ENCODE measurements around the gene LRFN2.

LRFN2 gene

DNA sequence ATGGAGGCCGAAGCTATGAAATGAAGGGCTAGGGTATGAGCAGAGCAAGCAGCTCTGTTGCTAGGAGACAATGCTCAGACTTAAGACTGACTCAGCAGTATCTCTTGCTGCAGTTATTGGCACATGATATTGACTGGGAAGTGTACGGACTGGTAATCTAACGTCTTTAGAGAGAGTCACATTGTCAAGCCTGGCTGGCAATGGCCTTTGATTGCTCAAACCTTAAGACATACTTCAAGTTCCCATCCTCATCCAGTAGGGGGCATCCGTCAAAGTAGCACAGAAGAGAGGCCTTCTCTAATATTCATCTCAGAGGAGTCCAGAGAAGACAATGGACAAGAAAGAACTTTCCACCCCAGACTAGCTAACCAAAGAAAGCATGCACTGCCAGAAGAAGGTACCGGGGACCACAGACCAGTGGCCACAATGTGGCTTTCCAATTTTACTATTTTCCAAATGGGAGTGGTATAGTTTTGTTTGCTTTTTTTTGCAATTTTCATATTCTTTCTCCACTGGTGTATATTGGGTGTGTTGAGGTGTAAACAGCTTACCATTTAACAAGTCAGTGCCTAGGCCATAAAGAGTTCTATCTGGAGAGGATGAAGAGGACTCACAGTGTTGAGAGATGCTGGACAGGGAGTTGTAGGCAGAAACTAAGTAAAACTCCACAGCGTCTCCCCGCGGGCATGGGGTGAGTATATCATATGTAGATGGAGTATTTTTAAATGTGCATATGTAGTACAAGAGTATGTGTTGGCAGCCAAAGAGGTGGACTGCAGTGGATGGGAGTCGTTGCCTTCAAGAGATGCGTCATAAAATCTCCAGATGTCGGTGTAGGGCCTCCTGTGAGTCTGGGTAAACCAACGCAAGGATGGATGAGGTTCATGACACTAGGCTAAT is 36.7 kb downstream of the LRFN2 start:
- no peak overlapping the region for H3K9ac ChIP-seq (ENCODE audit: low read length in 2 of 2)
- no peaks in the 10 kb centered on the region for H3K9me3 ChIP-seq (ENCODE audit: control insufficient read depth in 2 of 2, low read length in 2 of 2)
- no peak overlapping the region for H3K27ac ChIP-seq (ENCODE audit: low read length)
- no peaks in the 10 kb centered on the region for H3K36me3 ChIP-seq (ENCODE audit: control insufficient read depth in 2 of 2, insufficient read depth in 2 of 2, low read length in 2 of 2)
- H3K4me3 ChIP-seq (ENCODE audit: low read length in 2 of 2), result no peak overlapping the region
- no peaks in the 10 kb centered on the region for H3K4me1 ChIP-seq (ENCODE audit: control insufficient read depth, insufficient read depth, low read length)
- no peaks in the 10 kb centered on the region for H3K27me3 ChIP-seq (ENCODE audit: control insufficient read depth in 1 of 2, insufficient read depth in 2 of 2, low read length in 2 of 2)

DNA sequence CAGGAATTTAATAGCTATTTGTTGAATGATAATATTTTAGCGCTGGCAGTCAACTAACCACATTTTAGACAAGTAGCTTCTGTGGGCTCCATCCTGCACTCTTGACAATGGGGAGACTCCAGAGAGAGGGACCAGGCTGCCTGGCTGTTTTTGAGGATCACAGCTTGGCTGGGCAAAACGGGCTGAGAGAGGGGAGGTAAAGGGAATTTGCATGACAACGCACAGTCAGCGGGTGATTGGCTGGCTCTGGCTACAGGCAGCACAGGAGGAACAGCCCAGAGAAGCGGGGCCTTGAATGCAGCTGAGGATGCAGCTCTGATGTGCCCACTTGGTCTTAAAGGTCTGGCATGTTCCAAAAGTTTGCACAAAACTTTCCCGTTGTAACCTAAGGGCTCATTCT is 41.2 kb downstream of the LRFN2 start:
- Histone ChIP-seq H3K9me3 (ENCODE audit: control insufficient read depth in 2 of 2, low read length in 2 of 2) (no peaks in the 10 kb centered on the region), H3K4me1 (ENCODE audit: control insufficient read depth, insufficient read depth, low read length) (no peaks in the 10 kb centered on the region), H3K27ac (ENCODE audit: low read length) (no peak overlapping the region), H3K36me3 (ENCODE audit: control insufficient read depth in 2 of 2, insufficient read depth in 2 of 2, low read length in 2 of 2) (no peaks in the 10 kb centered on the region), H3K4me3 (ENCODE audit: low read length in 2 of 2) (no peak overlapping the region), H3K9ac (ENCODE audit: low read length in 2 of 2) (no peak overlapping the region), H3K27me3 (ENCODE audit: control insufficient read depth in 1 of 2, insufficient read depth in 2 of 2, low read length in 2 of 2) (no peaks in the 10 kb centered on the region)

DNA sequence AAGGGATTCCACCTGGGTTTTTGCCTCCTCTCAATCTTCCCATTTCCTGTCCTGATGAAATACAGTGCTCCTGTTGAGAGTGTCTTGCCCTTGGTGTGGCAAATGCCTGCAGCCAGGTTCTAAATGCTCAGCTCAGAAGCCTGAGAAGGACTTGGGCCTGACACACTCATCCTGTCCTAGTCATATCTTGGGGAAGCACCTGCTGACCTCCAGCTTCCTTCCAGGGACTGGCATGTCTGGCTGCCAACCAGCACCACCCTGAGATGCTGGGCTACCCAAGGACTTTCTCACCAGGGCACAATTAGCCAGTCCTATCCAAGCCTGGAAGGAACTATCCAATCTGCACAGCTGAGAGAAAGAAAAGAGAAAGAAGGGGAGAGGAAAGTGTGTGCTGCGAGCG is 43.4 kb downstream of the LRFN2 start:
- H3K4me1 ChIP-seq (ENCODE audit: control insufficient read depth, insufficient read depth, low read length), result no peaks in the 10 kb centered on the region
- no peak overlapping the region for H3K4me3 ChIP-seq (ENCODE audit: low read length in 2 of 2)
- H3K9ac ChIP-seq (ENCODE audit: low read length in 2 of 2), result no peak overlapping the region
- H3K27me3 ChIP-seq (ENCODE audit: control insufficient read depth in 1 of 2, insufficient read depth in 2 of 2, low read length in 2 of 2), result no peaks in the 10 kb centered on the region
- H3K27ac ChIP-seq (ENCODE audit: low read length), result no peak overlapping the region
- no peaks in the 10 kb centered on the region for H3K36me3 ChIP-seq (ENCODE audit: control insufficient read depth in 2 of 2, insufficient read depth in 2 of 2, low read length in 2 of 2)
- no peaks in the 10 kb centered on the region for H3K9me3 ChIP-seq (ENCODE audit: control insufficient read depth in 2 of 2, low read length in 2 of 2)

DNA sequence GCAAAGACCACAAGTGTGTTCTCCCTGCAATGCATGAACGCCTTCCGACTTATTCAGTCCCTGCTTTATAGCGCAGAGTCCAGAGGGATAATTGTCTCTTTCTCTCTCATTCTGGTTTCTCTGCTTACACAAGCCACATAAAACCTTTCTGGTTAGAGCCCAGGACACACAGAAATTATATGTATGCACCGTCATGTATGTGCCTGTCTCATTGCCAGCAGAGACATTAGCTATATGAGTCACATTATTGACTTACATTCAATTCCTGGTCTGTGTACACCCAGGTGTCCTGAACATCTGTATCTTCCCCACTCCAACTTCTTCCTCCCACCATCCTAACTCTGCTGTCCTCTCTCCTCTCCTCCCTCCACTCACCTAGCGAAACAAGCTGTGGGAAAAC is 44.0 kb downstream of the LRFN2 start:
- no peak overlapping the region for H3K27ac ChIP-seq (ENCODE audit: low read length)
- H3K9me3 ChIP-seq (ENCODE audit: control insufficient read depth in 2 of 2, low read length in 2 of 2), result no peaks in the 10 kb centered on the region
- no peaks in the 10 kb centered on the region for H3K4me1 ChIP-seq (ENCODE audit: control insufficient read depth, insufficient read depth, low read length)
- no peak overlapping the region for H3K9ac ChIP-seq (ENCODE audit: low read length in 2 of 2)
- no peak overlapping the region for H3K4me3 ChIP-seq (ENCODE audit: low read length in 2 of 2)
- no peaks in the 10 kb centered on the region for H3K27me3 ChIP-seq (ENCODE audit: control insufficient read depth in 1 of 2, insufficient read depth in 2 of 2, low read length in 2 of 2)
- no peaks in the 10 kb centered on the region for H3K36me3 ChIP-seq (ENCODE audit: control insufficient read depth in 2 of 2, insufficient read depth in 2 of 2, low read length in 2 of 2)

DNA sequence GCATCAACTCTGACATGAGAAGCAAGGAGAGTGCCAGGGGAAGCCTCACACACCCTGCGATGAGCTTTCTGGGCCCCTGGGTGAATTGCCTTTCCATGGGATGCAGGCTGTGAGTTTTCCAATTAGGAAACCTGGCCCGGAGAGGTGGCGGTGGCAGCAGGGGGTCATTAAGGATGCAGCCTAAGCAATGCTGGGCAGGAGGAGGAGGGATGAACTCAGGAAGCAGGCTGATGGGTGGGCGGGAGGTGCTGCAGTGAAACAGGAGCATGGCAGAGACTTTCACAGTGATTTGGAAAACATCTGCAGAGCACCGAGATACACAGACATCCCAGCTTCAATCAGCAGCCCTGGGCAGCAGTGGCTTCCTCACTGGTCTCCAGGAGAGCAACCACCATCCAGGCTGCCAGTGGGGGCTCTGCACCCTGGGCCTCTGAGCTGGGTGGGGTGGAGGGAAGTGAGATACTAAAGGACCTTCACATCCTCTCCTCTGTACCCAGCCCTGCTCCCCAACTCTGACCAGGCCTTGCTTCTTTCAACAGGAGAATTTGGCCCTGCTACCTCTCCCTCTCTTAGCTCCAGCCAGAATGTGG is 44.9 kb downstream of the LRFN2 start:
- Histone ChIP-seq H3K4me3 (ENCODE audit: low read length in 2 of 2) (no peak overlapping the region), H3K27ac (ENCODE audit: low read length) (no peak overlapping the region), H3K9me3 (ENCODE audit: control insufficient read depth in 2 of 2, low read length in 2 of 2) (no peaks in the 10 kb centered on the region), H3K9ac (ENCODE audit: low read length in 2 of 2) (no peak overlapping the region), H3K27me3 (ENCODE audit: control insufficient read depth in 1 of 2, insufficient read depth in 2 of 2, low read length in 2 of 2) (no peaks in the 10 kb centered on the region), H3K4me1 (ENCODE audit: control insufficient read depth, insufficient read depth, low read length) (no peaks in the 10 kb centered on the region), H3K36me3 (ENCODE audit: control insufficient read depth in 2 of 2, insufficient read depth in 2 of 2, low read length in 2 of 2) (no peaks in the 10 kb centered on the region)

DNA sequence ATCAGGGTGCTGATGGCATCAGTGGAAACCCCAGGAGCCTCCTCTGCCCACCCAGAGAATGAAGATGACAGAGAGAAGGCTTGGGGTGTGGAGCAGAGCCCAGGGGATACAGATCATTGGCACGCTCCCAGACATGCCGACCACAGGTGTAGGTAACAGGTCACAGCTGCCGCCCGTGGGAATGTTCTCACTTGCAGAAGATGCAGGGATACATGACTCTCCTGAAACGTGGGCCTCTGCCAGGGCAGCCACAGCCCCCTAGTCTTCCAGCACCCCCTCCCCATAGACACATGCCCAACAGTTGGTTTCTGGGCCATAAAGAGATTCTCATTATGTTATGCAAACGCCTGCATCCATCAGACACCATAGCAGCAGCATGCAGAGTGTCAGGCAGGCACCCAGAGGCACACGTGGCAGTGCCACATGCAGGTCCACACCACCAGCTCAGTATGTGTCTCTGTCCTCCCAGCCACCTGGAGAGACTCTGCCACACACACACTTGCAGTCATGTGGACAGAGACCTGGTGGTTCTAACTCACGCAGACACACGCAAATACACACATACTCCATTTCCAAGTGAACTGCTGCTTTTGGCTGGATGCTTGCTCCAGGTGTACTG is 45.5 kb downstream of the LRFN2 start:
- Histone ChIP-seq H3K9me3 (ENCODE audit: control insufficient read depth in 2 of 2, low read length in 2 of 2) (no peaks in the 10 kb centered on the region), H3K27ac (ENCODE audit: low read length) (no peak overlapping the region), H3K36me3 (ENCODE audit: control insufficient read depth in 2 of 2, insufficient read depth in 2 of 2, low read length in 2 of 2) (no peaks in the 10 kb centered on the region), H3K27me3 (ENCODE audit: control insufficient read depth in 1 of 2, insufficient read depth in 2 of 2, low read length in 2 of 2) (no peaks in the 10 kb centered on the region), H3K4me1 (ENCODE audit: control insufficient read depth, insufficient read depth, low read length) (no peaks in the 10 kb centered on the region), H3K4me3 (ENCODE audit: low read length in 2 of 2) (no peak overlapping the region), H3K9ac (ENCODE audit: low read length in 2 of 2) (no peak overlapping the region)

DNA sequence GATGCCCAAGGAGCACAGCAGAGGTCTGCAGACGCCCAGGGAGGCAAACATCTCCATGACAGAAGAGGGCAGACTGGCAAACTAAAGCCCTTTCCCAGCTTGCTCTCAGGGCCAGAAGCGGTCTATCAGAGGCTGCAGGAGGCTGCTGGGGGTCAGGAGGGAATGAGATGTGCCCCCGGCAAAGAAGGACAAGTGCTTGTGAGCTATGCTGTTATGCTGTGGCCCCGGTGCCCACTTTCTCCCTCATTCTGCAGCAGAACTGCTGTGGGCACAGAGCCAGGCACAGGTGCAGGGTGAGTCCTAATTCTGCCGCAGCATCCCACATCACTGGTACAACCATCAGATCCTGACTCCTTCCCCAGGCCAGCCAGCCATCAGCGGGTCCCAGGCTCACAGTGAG is 46.4 kb downstream of the LRFN2 start:
- H3K4me3 ChIP-seq (ENCODE audit: low read length in 2 of 2), result no peak overlapping the region
- H3K27me3 ChIP-seq (ENCODE audit: control insufficient read depth in 1 of 2, insufficient read depth in 2 of 2, low read length in 2 of 2), result no peaks in the 10 kb centered on the region
- no peak overlapping the region for H3K9ac ChIP-seq (ENCODE audit: low read length in 2 of 2)
- no peak overlapping the region for H3K27ac ChIP-seq (ENCODE audit: low read length)
- no peaks in the 10 kb centered on the region for H3K9me3 ChIP-seq (ENCODE audit: control insufficient read depth in 2 of 2, low read length in 2 of 2)
- no peaks in the 10 kb centered on the region for H3K4me1 ChIP-seq (ENCODE audit: control insufficient read depth, insufficient read depth, low read length)
- H3K36me3 ChIP-seq (ENCODE audit: control insufficient read depth in 2 of 2, insufficient read depth in 2 of 2, low read length in 2 of 2), result no peaks in the 10 kb centered on the region

DNA sequence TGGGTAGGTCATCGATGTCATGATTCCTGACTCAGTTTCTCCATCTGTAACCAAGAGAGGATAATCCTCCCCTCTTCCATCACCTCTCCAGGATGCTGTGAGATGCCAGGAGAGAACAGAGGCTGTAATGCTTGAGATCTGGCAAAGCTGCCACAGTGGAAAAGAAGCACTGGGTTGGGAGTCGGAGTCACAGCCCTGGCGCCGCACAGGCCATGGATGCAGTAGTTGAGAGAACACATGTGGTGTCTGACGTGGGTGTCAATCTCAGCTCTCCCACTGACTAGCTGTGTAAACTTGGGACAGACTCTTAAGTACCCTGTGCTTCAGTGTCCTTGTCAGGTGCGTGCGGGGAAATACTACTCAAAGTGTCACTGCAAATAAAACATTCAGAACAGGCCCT is 47.3 kb downstream of the LRFN2 start:
- Histone ChIP-seq H3K27me3 (ENCODE audit: control insufficient read depth in 1 of 2, insufficient read depth in 2 of 2, low read length in 2 of 2) (peaks cover 0 to 2% of the 10 kb centered on the region in 2 donors), H3K9me3 (ENCODE audit: control insufficient read depth in 2 of 2, low read length in 2 of 2) (no peaks in the 10 kb centered on the region), H3K9ac (ENCODE audit: low read length in 2 of 2) (no peak overlapping the region), H3K27ac (ENCODE audit: low read length) (no peak overlapping the region), H3K4me1 (ENCODE audit: control insufficient read depth, insufficient read depth, low read length) (no peaks in the 10 kb centered on the region), H3K4me3 (ENCODE audit: low read length in 2 of 2) (no peak overlapping the region), H3K36me3 (ENCODE audit: control insufficient read depth in 2 of 2, insufficient read depth in 2 of 2, low read length in 2 of 2) (no peaks in the 10 kb centered on the region)

DNA sequence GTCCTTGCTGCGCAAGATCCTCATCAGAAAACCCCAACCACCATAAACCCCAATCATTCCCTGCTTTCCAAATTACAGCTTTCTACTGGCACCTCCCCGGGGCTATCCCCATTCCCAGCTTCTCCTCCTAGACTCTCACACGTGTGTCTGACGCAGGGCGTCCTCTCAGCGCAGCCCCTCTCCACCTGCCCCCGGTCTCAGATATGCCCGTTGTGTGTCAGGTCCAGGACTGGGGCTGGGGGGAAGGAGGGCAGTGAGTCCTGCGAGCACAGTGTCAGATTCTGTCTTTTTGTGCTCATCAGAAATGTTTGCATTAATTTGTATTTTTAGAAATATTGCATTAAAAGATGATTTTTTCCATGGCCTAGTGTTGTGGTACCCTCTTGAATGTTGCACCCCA is 48.6 kb downstream of the LRFN2 start:
- H3K27me3 ChIP-seq (ENCODE audit: control insufficient read depth in 1 of 2, insufficient read depth in 2 of 2, low read length in 2 of 2), result peaks cover 0 to 5% of the 10 kb centered on the region in 2 donors
- no peaks in the 10 kb centered on the region for H3K36me3 ChIP-seq (ENCODE audit: control insufficient read depth in 2 of 2, insufficient read depth in 2 of 2, low read length in 2 of 2)
- no peak overlapping the region for H3K4me3 ChIP-seq (ENCODE audit: low read length in 2 of 2)

DNA sequence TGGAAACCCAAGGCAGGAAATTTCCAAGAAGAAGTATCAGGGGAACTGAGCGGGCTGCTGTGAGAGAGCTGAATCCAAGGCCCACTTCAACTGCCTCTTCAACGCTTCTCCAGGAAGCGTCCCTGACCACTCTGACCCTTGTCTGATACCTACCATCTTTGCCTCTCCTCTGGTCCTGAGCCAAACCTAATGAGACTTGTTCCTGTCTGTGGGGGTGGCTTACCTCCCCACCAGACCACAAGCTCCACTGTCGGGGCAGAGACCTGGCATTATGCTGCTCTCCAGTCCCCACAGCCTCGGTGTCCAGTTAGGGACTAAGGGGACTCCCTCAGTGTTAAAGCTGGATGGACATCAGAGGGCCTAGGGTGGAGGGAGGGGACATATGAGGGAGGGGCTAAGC is 49.7 kb downstream of the LRFN2 start:
- Histone ChIP-seq H3K9me3 (ENCODE audit: control insufficient read depth in 2 of 2, low read length in 2 of 2) (no peaks in the 10 kb centered on the region), H3K4me3 (ENCODE audit: low read length in 2 of 2) (no peak overlapping the region), H3K9ac (ENCODE audit: low read length in 2 of 2) (no peak overlapping the region), H3K4me1 (ENCODE audit: control insufficient read depth, insufficient read depth, low read length) (no peaks in the 10 kb centered on the region), H3K27me3 (ENCODE audit: control insufficient read depth in 1 of 2, insufficient read depth in 2 of 2, low read length in 2 of 2) (peaks cover 0 to 5% of the 10 kb centered on the region in 2 donors), H3K27ac (ENCODE audit: low read length) (no peak overlapping the region), H3K36me3 (ENCODE audit: control insufficient read depth in 2 of 2, insufficient read depth in 2 of 2, low read length in 2 of 2) (no peaks in the 10 kb centered on the region)

More for the DNA sequence above, 48.6 kb downstream of the LRFN2 start:
- H3K9me3 ChIP-seq (ENCODE audit: control insufficient read depth in 2 of 2, low read length in 2 of 2), result no peaks in the 10 kb centered on the region
- no peak overlapping the region for H3K27ac ChIP-seq (ENCODE audit: low read length)
- no peaks in the 10 kb centered on the region for H3K4me1 ChIP-seq (ENCODE audit: control insufficient read depth, insufficient read depth, low read length)
- no peak overlapping the region for H3K9ac ChIP-seq (ENCODE audit: low read length in 2 of 2)

DNA sequence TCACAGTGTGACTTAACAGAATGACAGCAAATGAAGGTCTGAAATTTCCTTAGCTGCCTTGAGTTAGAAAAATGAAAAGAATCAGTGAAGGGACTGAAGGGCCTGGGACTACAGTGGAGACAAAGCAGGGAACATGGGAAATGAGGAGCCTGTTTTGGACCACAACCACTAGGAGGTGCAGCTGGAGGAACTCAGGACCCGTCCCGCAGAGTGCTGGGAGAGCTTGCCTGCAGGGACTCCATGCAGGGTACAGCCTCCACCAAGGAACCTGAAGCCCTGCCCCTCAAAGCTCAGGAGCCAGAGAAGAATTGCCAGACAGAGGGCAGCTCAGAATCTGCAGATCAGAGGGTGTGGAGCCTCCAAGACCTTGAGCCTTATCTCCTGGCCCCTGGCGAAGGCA is 50.7 kb downstream of the LRFN2 start:
- Histone ChIP-seq H3K4me1 (ENCODE audit: control insufficient read depth, insufficient read depth, low read length) (no peaks in the 10 kb centered on the region), H3K9ac (ENCODE audit: low read length in 2 of 2) (no peak overlapping the region), H3K27me3 (ENCODE audit: control insufficient read depth in 1 of 2, insufficient read depth in 2 of 2, low read length in 2 of 2) (peaks cover 0 to 5% of the 10 kb centered on the region in 2 donors)

More for the DNA sequence above, 50.7 kb downstream of the LRFN2 start:
- Histone ChIP-seq H3K9me3 (ENCODE audit: control insufficient read depth in 2 of 2, low read length in 2 of 2) (no peaks in the 10 kb centered on the region), H3K27ac (ENCODE audit: low read length) (no peak overlapping the region), H3K4me3 (ENCODE audit: low read length in 2 of 2) (no peak overlapping the region), H3K36me3 (ENCODE audit: control insufficient read depth in 2 of 2, insufficient read depth in 2 of 2, low read length in 2 of 2) (no peaks in the 10 kb centered on the region)

All from stomach smooth muscle (tissue), 2 donors.